BE2C (cell line): Measurements from ENCODE around the gene KCNIP4.

Experiments
- DNase-seq: peaks from one replicate; pipeline ENCODE4 v3.0.0-alpha.2; 2020
- H3K27me3 ChIP-seq: fragments of 250-450 bp; sonication (Bioruptor Pico); 2 replicates; pipeline ENCODE4 v1.5.1; 2020; ENCODE audit warnings: mild to moderate bottlenecking
- H3K36me3 ChIP-seq: fragments of 250-450 bp; sonication (Bioruptor Pico); 2 replicates; pipeline ENCODE4 v1.5.1; 2020; ENCODE audit warnings: mild to moderate bottlenecking
- H3K4me1 ChIP-seq: fragments of 250-450 bp; sonication (Bioruptor Pico); 2 replicates; pipeline ENCODE4 v1.5.1; 2020
- H3K4me3 ChIP-seq: 2 replicates; pipeline ENCODE4 v1.5.1; 2011; ENCODE audit warnings: low read depth, low read length
- H3K9me3 ChIP-seq: fragments of 250-450 bp; sonication (Bioruptor Pico); 2 replicates; pipeline ENCODE4 v1.5.1; 2020
- CTCF ChIP-seq: IDR thresholded peaks from 2 replicates; pipeline ENCODE4 v1.5.1; 2012; ENCODE audit warnings: mild to moderate bottlenecking, low read depth, low read length

Gene KCNIP4

GRCh38 chr4:21092531-21092930, 856.0 kb downstream of the KCNIP4 start:
- no peak for TF ChIP-seq CTCF
- Histone ChIP-seq H3K36me3 (no peaks in the 10 kb centered on the region), H3K9me3 (no peaks in the 10 kb centered on the region), H3K4me1 (peaks cover 3% of the 10 kb centered on the region; the same call in 1 of the 2 replicates), H3K4me3 (no peak overlapping the region), H3K27me3 (no peaks in the 10 kb centered on the region)
- no peak for DNase-seq

- Histone ChIP-seq H3K27me3 (no peaks in the 10 kb centered on the region), H3K4me3 (no peak overlapping the region), H3K36me3 (no peaks in the 10 kb centered on the region), H3K9me3 (no peaks in the 10 kb centered on the region), H3K4me1 (peaks cover 3% of the 10 kb centered on the region; the same call in 1 of the 2 replicates)
- no peak for TF ChIP-seq CTCF
- no peak for DNase-seq
Observed at GRCh38 chr4:21090094-21090666, 858.4 kb downstream of the KCNIP4 start.

GRCh38 chr4:21083413-21083812, 865.2 kb downstream of the KCNIP4 start:
- Histone ChIP-seq H3K4me1 (no peaks in the 10 kb centered on the region; the same call in 1 of the 2 replicates), H3K4me3 (no peak overlapping the region), H3K9me3 (no peaks in the 10 kb centered on the region), H3K36me3 (no peaks in the 10 kb centered on the region), H3K27me3 (no peaks in the 10 kb centered on the region)
- no peak for TF ChIP-seq CTCF
- no peak for DNase-seq

- H3K4me3 ChIP-seq: no peak overlapping the region
- H3K36me3 ChIP-seq: no peaks in the 10 kb centered on the region
- H3K9me3 ChIP-seq: no peaks in the 10 kb centered on the region
- no peak for DNase-seq
- H3K27me3 ChIP-seq: no peaks in the 10 kb centered on the region
- no peaks in the 10 kb centered on the region; the same call in 1 of the 2 replicates for H3K4me1 ChIP-seq
- TF ChIP-seq CTCF: no peak
Observed at GRCh38 chr4:21077967-21078366, 870.6 kb downstream of the KCNIP4 start.

- no peaks in the 10 kb centered on the region for H3K27me3 ChIP-seq
- no peak for TF ChIP-seq CTCF
- no peaks in the 10 kb centered on the region for H3K9me3 ChIP-seq
- no peaks in the 10 kb centered on the region for H3K4me1 ChIP-seq
- H3K36me3 ChIP-seq: no peaks in the 10 kb centered on the region
- H3K4me3 ChIP-seq: no peak overlapping the region
- DNase-seq: no peak
Observed at GRCh38 chr4:21067351-21067750, 881.2 kb downstream of the KCNIP4 start.

- no peaks in the 10 kb centered on the region for H3K4me1 ChIP-seq
- TF ChIP-seq CTCF: no peak
- no peak for DNase-seq
Observed at GRCh38 chr4:21061902-21062301, 886.7 kb downstream of the KCNIP4 start.

More at GRCh38 chr4:21061902-21062301, 886.7 kb downstream of the KCNIP4 start:
- no peak overlapping the region for H3K4me3 ChIP-seq
- no peaks in the 10 kb centered on the region for H3K36me3 ChIP-seq
- H3K9me3 ChIP-seq: no peaks in the 10 kb centered on the region
- H3K27me3 ChIP-seq: no peaks in the 10 kb centered on the region
